AML-193 (cell line): ENCODE data around the gene IDH2.

ENCODE experiments used
- DNase-seq, 2 experiments: peaks; one replicate each; lab custom pipeline; 2025; lab: John Stamatoyannopoulos, UW

Gene IDH2

DNA sequence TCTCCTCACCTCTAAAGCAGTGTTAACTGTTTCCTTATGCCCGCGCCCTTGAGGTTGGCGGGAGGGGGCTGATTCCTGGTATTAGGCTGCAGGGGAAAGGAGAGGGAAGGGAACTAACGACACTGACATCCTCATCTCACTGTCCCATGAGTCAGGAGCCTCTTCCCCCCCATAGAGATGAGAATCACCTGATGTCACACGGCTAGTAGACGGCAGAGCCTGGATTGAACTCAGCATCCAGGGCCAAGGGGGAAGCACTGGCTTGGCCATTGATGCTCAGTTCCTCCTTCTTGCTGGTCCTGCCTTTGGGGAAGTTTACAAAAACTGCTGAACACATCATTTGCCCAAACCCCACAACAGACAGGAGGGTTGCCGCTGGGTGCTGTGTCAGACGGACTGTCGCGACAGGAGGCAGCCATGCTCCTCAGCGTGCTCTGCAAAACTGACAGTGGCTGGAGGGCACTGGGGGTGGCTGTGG, 38.5 kb downstream of the IDH2 start:
- peak; percentile 50 to 65 for DNase-seq

DNA sequence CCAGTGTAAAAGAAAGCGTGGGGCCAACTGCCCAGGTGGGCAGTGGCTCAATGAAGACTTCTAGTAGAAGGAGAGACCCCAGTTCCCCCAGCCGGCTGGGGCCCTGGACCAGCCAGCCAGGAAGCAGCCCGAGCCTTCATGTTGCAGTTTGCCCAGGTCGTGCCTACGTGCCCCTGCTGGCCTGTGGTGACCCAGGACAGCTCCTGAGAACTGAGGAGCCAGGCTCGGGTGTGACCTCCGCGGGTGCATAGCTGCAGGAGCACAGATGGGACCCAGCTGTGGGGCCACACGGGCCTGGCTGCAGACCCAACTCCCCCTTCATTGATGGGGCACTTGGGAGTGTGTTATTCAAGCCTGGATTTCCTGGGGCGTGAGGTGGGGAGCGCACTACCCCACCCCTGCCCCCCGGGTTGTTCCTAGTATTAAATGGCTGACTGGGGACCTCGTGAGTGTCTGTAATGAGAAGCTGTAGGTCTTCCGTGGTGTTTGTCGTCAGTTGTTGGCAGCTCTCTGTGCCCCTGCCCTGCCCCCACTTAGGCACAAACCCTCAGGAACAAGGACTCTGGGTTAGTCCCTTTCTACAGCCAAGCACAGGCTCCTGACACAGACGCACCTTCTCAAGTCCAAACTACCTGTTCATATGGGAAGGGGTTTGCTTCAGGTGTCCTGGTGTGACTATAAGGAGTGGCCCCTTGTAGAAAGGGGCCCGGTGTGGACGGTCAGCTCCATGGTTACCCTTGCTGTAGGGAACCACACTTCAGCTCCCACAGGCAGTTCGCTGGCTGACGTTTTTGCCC, 39.1 kb downstream of the IDH2 start:
- no peak for DNase-seq

GRCh38 chr15:90062462-90062932, 39.8 kb downstream of the IDH2 start:
- DNase-seq = no peak

DNA sequence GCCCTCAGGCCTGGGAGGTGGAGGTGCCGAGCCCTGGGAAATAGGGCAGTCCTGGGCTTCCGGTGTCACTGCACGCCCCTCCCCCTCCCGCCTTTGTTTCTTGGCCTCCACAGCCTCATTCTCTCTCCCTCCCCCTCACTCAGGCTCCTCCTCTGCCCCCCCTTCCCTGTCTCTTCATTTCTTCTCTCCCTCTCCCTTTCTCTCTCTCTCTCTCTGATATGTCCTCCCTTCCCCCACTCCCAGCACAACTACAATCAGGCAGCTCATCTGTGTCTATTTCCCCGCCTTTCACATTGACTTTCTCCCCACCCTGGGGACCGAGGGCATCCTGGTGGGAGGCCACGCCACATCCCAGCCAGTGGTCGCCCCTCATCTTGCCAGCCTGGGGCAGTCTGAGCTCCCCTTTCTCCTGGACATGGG, 40.2 kb downstream of the IDH2 start:
- DNase-seq = no peak

DNA sequence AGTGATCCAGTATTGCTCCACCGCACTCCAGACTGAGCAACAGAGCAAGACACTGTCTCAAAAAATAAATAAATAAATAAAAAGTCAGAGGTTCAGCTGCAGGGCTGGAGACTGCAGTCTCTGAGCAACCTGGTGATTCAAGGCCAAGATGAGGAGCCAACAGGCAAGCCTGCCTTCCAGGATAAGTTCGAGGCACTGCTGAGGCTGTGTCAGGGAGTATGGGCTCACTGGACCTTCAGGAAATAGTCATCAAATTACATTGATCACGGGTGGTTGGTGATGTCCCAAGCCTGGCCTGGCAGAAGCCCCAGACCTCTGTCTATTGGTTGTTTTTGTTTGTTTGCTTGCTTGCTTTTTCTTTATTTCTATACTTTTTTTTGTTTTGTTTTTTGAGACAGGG, 41.5 kb downstream of the IDH2 start:
- no peak for DNase-seq

- peak; percentile 97 to 99 for DNase-seq
Measured at GRCh38 chr15:90059208-90059985, 42.9 kb downstream of the IDH2 start.

DNA sequence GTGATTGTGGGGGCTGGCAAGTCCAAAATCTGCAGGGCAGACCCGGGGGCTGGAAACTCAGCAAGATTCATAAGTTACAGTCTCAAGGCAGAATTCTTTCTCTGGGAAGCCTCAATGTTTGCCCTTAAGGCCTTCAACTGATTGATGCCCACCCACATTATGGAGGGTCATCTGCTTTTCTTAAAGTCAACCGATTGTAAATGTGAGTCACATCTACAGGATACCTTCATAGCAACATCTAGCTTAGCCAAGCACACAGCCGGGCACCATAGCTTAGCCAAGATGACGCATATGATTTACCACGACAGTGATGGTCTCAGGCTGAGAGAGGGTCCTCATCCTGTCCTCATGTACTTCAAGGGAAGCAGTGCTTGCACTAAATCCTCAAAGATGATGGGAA, 43.5 kb downstream of the IDH2 start:
- DNase-seq = no peak

DNA sequence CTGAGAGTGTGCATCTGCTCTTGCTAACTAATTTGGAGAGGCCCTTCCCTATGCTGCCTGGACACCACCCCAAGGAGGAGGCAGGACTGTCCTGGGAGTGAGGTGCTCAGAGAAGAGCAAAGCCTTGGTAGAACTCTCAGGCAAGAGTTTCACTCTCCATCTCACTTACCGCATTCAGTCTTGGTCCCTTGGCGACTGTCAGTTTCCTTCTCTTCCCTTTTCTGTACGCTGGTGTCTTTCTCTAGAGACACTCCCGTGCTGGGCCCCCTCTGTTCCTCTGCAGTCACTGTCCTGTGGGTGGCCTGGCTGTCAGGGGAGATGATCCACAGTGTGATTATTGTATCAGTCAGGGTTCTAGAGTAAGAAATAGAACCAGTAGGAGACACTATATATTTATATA, 44.0 kb downstream of the IDH2 start:
- no peak for DNase-seq

DNA sequence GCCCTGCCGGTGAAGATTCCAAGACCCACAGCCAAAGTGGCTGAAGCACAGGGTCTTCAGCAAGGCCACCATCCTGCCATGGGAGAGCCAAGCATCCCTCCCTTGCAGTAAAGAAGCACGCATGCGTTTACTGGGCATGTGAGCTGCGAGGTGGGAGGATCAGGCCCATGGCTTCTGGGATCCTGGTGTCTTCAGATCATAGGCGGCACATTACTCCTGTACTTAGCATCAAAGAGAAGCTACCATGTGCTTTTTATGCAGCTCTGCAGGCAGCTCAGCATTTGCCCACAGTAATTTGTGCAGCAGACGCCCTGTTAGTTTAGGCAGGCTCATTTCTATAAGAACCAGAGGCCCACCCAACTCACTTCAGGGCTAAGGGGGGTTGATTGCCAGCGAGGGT, 45.7 kb downstream of the IDH2 start:
- no peak for DNase-seq

- no peak for DNase-seq
Measured at GRCh38 chr15:90055182-90055581, 47.1 kb downstream of the IDH2 start.

DNA sequence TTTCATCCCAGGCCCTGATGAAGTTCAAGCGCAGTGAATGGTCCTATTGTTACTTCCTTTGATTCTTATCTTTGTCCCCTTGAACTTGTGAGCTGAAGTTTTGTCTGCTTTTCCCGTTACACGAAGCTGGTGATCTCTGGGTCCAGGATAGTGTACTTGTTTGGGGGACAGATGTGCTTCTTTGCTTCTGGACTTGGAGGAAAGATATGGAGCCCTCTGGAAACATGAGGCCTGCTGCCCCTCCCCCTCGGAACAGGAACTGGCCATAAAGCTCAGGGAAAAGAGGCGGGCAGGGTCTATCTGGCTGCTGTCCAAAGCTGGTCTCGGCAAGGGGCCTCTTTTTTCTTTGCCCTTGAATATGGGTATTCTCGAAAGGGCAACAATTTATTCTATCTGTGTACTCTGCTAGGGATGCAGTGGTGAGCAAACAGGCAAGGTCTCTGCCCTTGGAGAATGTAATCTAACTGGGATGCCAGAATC, 47.6 kb downstream of the IDH2 start:
- DNase-seq = no peak

GRCh38 chr15:90053685-90054466, 48.4 kb downstream of the IDH2 start:
- no peak for DNase-seq

DNA sequence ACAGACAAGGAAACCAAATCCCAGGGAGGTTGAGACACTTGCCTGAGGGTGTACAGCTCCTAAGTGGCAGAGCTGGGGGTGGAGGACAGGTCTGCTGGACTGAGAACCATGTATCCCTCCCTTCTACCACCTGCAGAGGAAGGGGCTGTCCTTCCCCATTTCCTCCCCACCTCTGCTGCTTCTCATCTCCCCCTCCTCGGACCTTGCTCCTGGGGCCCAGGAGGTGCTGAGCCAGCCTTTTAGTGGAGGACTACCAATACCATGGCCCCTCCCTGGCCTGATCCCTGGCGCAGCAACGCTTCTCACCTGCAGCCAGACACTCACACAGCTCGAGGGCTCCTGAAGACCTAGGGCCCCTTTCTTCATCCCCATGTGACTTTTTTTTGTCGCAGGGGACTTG, 50.4 kb downstream of the IDH2 start:
- no peak for DNase-seq

DNA sequence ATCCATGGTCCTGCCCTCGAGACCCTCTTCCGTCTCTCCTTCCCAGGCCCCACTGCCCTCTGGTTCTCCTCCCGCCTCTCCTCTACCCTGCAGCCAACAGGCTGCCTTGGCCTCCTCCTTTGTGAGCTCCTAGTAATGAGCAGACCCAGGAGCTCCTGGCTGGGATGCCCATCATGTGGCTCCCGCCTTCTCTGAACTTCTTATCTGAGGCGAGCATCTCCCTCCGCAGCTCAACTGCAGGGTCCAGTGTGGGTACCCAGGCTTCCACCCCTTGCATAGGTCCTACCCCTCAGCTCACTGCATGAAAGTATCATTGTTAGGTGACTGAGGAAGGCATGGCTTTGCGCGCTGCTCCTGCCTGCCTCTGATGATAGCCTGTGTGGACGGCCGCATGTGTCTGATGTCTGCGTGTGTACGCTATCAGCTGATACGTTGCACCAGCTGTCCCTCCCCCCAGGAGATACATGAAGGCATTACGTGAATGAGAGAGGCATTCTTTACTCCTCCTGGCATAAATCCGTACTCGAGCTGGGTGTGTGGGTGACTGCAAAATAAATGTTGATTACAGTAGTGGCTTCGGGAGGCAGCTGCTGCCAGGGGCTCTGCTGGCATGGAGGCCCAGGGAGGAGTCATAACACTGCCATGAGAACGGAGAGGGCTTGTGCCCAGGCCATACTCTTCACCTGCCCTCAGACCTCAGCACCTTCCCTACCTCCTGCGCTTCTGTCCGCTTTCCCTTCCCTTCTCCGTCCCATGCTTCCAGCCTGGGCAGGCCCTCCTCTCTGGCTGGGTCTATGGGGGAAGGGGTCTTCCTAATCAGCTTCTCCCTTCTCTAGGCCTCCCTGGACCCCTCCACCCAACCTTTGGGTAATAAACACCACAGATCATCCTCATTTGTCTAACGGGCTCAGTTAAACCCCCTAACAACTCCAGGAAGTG, 52.3 kb downstream of the IDH2 start:
- DNase-seq = no peak

GRCh38 chr15:90049030-90049429, 53.2 kb downstream of the IDH2 start:
- DNase-seq = no peak

DNA sequence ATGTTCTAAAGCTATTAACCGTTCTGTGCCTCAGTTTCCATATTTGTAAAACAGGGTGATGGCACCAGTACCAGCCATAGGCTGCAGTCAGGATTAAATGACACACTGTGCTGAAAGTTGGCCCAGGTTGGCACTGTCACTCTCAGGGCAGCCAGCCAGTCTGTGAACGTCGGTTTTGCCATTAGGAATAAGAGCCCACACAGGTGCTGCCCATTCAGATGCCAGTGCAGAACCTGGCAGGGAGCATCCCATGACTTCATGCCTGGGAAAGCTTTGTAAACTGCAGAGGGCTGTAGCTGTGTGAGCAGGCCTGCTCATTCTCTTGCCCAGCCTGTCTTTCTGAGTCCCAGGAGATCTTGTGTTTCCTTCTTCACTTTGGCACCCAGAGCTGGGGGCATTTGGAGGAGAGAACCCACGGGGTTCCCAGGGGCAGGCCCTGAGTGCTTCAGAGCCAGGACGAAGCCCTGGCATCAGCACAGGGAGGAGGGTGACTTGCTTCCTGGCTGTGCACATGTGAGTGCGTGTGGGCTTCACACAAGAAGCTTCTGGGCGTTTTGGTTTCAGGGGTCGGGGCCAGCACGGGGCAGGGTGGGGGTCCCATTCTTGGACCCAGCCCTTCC, 54.2 kb downstream of the IDH2 start:
- DNase-seq = no peak

DNA sequence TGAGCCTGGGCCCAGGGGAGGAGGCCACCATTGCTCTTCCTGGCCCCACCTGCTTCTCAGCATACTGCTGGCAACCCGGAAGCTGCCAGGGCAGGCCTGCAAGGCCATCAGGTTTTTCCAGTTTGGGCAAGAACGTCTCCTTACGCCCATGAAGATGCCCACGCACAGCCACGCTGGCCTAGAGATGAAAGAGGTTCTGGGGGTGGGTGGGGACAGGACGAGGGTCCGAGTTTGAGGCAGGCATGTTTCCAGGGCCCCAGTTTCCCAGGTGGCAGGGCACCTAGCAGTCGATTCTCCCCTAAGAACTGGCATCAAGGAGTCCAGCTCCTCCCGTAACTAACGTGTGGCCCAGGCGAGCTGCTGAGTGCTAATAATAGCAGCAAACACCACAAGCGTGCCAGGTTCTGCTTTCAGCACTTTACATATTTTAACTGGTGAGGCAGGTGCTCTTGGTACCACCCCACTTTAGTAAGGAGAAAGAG, 55.3 kb downstream of the IDH2 start:
- no peak for DNase-seq

DNA sequence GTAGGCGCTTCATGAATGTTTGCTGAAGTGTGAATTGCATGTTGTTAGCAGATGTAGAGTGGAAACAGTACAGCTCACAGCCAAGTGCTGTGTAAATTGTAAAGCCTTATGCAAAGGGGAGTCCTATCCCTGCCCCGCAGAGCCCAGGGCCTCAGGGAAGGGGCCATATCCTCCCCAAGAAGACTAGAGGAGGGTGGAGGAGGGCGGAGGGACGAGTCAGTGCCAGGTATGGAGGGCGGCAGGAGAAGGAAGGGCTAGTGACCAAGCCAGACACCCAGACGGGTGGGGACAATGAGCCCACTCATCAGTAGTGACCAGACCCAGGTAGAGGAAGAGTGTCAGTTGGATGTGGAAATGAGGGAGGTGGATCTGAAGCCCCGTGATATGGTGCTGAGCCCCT, 56.0 kb downstream of the IDH2 start:
- no peak for DNase-seq

GRCh38 chr15:90044916-90045371, 57.3 kb downstream of the IDH2 start:
- DNase-seq = no peak

DNA sequence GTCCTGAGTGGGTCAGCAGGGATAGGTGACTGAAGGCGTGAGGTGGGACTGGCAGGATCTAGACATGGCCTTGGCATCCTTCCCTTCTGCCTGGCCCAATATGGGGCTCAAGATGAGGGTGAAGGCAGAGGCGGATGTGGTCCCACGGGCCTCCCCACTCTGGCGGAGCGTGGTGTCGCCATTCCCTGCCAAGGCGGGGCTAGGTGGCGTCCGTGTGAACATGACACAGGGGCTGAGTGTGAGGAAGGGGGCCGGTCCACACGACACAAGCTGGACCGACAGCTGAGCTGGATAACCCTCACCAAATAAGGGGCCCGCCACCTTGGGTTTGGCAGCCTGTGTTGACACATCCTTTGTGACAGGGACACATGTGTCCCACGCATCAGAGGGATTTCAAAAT, 58.1 kb downstream of the IDH2 start:
- DNase-seq = no peak
